A673 (cell line): ENCODE results near the gene ANXA4.
"Not testable (repeated sequence)": the region's sequence is repeated elsewhere in the genome, so short reads cannot be mapped to it uniquely, and the experiment has no call there.

ENCODE experiments used
- EZH2 ChIP-seq: fragments of 200-600 bp; sonication (generic); IDR thresholded peaks from 2 replicates; pipeline ENCODE4 v1.6.1; 2017; ENCODE audit warnings: borderline replicate concordance, low read depth, mild to moderate bottlenecking, mixed read lengths, antibody characterized with exemption, low read length; ENCODE audit not compliant: poor library complexity, severe bottlenecking
- TF ChIP-seq, protein P1 (sequence below): fragments of 300-800, 200-600 bp; sonication (generic); conservative IDR thresholded peaks from 2 replicates; pipeline ENCODE4 v1.5.1; 2017; ENCODE audit warnings: low read depth, mild to moderate bottlenecking, antibody characterized with exemption, low read length, moderate library complexity, mixed read lengths

DNA sequence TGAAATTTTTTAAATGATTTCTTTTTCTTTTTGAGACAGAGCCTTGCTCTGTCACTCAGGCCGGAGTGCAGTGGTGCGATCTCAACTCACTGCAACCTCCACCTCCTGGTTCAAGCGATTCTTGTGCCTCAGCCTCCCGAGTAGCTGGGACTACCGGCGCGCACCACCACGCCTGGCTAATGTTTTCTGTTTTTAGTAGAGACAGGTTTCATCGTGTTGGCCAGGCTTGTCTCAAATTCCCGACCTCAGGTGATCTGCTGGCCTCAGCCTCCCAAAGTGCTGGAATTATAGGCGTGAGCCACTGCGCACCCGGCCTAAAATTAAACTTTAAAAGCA is 88.9 kb downstream of the ANXA4 start:
- TF ChIP-seq EZH2 = not testable (repeated sequence)
- TF ChIP-seq, protein P1, sequence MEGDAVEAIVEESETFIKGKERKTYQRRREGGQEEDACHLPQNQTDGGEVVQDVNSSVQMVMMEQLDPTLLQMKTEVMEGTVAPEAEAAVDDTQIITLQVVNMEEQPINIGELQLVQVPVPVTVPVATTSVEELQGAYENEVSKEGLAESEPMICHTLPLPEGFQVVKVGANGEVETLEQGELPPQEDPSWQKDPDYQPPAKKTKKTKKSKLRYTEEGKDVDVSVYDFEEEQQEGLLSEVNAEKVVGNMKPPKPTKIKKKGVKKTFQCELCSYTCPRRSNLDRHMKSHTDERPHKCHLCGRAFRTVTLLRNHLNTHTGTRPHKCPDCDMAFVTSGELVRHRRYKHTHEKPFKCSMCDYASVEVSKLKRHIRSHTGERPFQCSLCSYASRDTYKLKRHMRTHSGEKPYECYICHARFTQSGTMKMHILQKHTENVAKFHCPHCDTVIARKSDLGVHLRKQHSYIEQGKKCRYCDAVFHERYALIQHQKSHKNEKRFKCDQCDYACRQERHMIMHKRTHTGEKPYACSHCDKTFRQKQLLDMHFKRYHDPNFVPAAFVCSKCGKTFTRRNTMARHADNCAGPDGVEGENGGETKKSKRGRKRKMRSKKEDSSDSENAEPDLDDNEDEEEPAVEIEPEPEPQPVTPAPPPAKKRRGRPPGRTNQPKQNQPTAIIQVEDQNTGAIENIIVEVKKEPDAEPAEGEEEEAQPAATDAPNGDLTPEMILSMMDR = not testable (repeated sequence)
